Activated naive CD8-positive, alpha-beta T cell treated with anti-CD3 and anti-CD28 coated beads for 36 hours (primary cell): ENCODE measurements around the gene TTC28. TPM values are rescaled to one million over a fixed set of nuclear protein-coding genes. Genes with fewer than 3 reads are reported as not detected.

Experiments
- DNase-seq: peaks from one replicate; pipeline ENCODE4 v3.0.0; 2021
- H3K27ac Mint-ChIP-seq: one replicate; pipeline ENCODE4 v1.8.0; 2022; ENCODE audit warnings: mild to moderate bottlenecking, moderate library complexity, mixed read lengths
- H3K27me3 Mint-ChIP-seq: one replicate; pipeline ENCODE4 v1.8.0; 2022; ENCODE audit warnings: mild to moderate bottlenecking, mixed read lengths
- H3K36me3 Mint-ChIP-seq: one replicate; pipeline ENCODE4 v1.8.0; 2021; ENCODE audit warnings: mild to moderate bottlenecking, mixed read lengths
- H3K4me1 Mint-ChIP-seq: one replicate; pipeline ENCODE4 v1.8.0; 2021; ENCODE audit warnings: mixed read lengths
- H3K4me3 Mint-ChIP-seq: one replicate; pipeline ENCODE4 v1.8.0; 2022; ENCODE audit warnings: mild to moderate bottlenecking, moderate library complexity, mixed read lengths
- H3K9me3 Mint-ChIP-seq: one replicate; pipeline ENCODE4 v1.8.0; 2022; ENCODE audit warnings: mixed read lengths
- total RNA-seq, 2 experiments: library from RNA; stranded (reverse); gene quantifications; one replicate each; pipeline ENCODE4 v1.2.3, GENCODE V29; 2021

TTC28 gene
- total RNA-seq, 2 experiments from 2014 or later, result 1.0 to 1.9 TPM

GRCh38 chr22:28442711-28443525 is 236.7 kb downstream of the TTC28 start:
- Mint-ChIP-seq H3K27ac (peak overlapping the region; percentile 84), H3K27me3 (peaks cover 5% of the 10 kb centered on the region), H3K4me3 (peak overlapping the region; percentile 85), H3K4me1 (peaks cover 30% of the 10 kb centered on the region), H3K36me3 (no peaks in the 10 kb centered on the region), H3K9me3 (no peaks in the 10 kb centered on the region)
- DNase-seq, result peak; percentile 4

- H3K27me3 Mint-ChIP-seq, result peaks cover 5% of the 10 kb centered on the region
Measured at GRCh38 chr22:28442264-28442710, 237.4 kb downstream of the TTC28 start.

GRCh38 chr22:28441720-28442263 is 237.8 kb downstream of the TTC28 start:
- no peak for DNase-seq
- Mint-ChIP-seq H3K27ac (peak overlapping the region; percentile 66), H3K27me3 (peaks cover 5% of the 10 kb centered on the region), H3K4me1 (peaks cover 32% of the 10 kb centered on the region), H3K36me3 (no peaks in the 10 kb centered on the region), H3K9me3 (no peaks in the 10 kb centered on the region), H3K4me3 (peak overlapping the region; percentile 70)

More at GRCh38 chr22:28442264-28442710, 237.4 kb downstream of the TTC28 start:
- Mint-ChIP-seq H3K36me3 (no peaks in the 10 kb centered on the region), H3K4me3 (peak overlapping the region; percentile 85), H3K4me1 (peaks cover 32% of the 10 kb centered on the region), H3K27ac (peak overlapping the region; percentile 84), H3K9me3 (no peaks in the 10 kb centered on the region)
- peak; percentile 87 for DNase-seq

DNA sequence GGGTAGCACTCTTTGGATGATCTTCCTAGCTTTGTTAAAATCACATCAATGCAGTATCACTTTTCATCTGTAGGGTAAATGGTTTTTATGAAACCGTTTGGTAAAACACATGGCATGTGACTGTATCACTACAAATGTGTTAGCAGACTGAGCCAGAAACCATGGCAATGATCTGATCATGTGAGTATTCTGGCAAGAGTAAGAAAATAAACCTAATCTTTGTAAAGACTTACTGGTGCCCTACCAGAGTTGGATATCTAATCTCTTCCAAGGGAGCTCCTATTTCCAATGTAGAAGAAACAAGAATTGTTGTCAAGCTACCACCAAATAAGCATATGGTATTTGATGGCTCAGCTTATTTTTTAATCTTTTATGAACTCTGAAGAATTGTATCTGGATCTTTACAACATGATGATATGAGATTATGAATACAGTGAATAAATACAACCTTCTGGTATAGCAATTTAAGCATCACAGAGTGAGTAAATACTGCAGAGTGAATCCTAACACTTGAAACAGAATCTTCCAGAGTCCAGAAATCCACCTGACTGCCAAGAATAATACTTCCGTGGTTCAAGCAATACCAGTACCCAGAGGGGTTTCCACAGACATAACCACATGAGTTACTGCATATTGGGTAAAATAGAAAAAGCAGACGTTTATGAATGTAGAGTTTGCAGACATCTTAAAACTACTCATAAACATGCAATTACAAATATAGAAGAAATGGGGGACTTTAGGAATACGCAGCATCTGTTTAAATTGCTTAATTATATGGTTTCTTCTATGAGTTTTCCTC is 238.8 kb downstream of the TTC28 start:
- DNase-seq, result no peak
- Mint-ChIP-seq H3K9me3 (no peaks in the 10 kb centered on the region), H3K4me1 (peaks cover 32% of the 10 kb centered on the region), H3K4me3 (no peak overlapping the region), H3K36me3 (no peaks in the 10 kb centered on the region), H3K27ac (no peak overlapping the region), H3K27me3 (peaks cover 5% of the 10 kb centered on the region)

GRCh38 chr22:28438183-28438768 is 241.4 kb downstream of the TTC28 start:
- H3K4me1 Mint-ChIP-seq, result peaks cover 29% of the 10 kb centered on the region
- no peak for DNase-seq

DNA sequence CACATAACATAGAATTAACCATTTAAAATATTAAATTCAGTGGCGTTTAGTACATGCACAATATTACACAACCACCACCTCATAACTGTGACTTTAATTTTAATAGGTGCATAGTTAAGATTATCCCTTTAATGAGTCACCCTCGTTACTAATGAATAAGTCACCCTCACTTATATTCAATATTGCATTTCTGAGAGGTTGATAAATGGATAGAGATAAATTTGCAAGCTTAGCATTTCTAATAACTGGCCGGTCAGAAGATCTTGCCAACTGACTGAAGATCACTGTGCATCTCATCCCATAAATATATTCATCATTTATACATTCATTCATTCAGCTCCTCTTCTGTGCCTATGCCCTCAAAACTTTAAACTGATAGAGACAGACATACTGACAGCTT is 243.7 kb downstream of the TTC28 start:
- H3K36me3 Mint-ChIP-seq, result no peaks in the 10 kb centered on the region
- H3K27ac Mint-ChIP-seq, result no peak overlapping the region
- no peaks in the 10 kb centered on the region for H3K27me3 Mint-ChIP-seq
- no peak overlapping the region for H3K4me3 Mint-ChIP-seq
- no peak for DNase-seq
- no peaks in the 10 kb centered on the region for H3K9me3 Mint-ChIP-seq
- peaks cover 11% of the 10 kb centered on the region for H3K4me1 Mint-ChIP-seq

More at GRCh38 chr22:28438183-28438768, 241.4 kb downstream of the TTC28 start:
- Mint-ChIP-seq H3K4me3 (no peak overlapping the region), H3K9me3 (no peaks in the 10 kb centered on the region), H3K27me3 (peaks cover under 1% of the 10 kb centered on the region), H3K36me3 (no peaks in the 10 kb centered on the region), H3K27ac (no peak overlapping the region)

GRCh38 chr22:28435140-28435768 is 244.4 kb downstream of the TTC28 start:
- no peak for DNase-seq
- peaks cover 4% of the 10 kb centered on the region for H3K4me1 Mint-ChIP-seq
- H3K4me3 Mint-ChIP-seq, result no peak overlapping the region
- no peak overlapping the region for H3K27ac Mint-ChIP-seq
- H3K36me3 Mint-ChIP-seq, result no peaks in the 10 kb centered on the region
- H3K27me3 Mint-ChIP-seq, result no peaks in the 10 kb centered on the region
- no peaks in the 10 kb centered on the region for H3K9me3 Mint-ChIP-seq

DNA sequence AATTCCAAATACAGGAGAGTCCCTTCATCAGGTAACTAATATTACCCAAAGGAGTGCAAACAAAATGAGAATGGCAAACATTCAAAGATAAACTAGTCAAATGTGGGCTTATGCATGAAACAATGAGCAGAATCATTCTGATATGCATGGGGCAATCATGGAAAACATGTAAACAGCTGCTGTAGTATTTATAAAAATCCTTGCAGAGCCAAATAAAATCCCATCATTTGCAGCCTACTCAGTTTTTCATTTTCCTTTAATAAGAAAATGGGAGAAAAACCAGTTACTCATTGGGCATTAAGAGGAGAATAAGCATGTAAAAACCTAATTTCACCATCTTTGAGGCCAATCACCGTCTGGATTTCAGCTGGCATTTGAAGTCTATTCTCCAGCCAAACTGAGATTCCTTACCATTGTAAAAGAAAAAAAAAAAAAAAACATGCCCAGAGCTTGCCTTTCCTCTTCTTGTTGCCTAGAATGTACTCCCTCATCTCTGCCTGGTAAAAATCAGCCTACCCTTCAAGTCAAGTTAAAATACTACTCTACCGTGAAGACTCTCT is 249.1 kb downstream of the TTC28 start:
- Mint-ChIP-seq H3K4me3 (no peak overlapping the region), H3K9me3 (no peaks in the 10 kb centered on the region), H3K36me3 (no peaks in the 10 kb centered on the region), H3K4me1 (no peaks in the 10 kb centered on the region), H3K27me3 (no peaks in the 10 kb centered on the region), H3K27ac (no peak overlapping the region)
- no peak for DNase-seq

GRCh38 chr22:28429711-28430110 is 249.9 kb downstream of the TTC28 start:
- Mint-ChIP-seq H3K27me3 (no peaks in the 10 kb centered on the region), H3K27ac (no peak overlapping the region), H3K36me3 (no peaks in the 10 kb centered on the region), H3K4me1 (no peaks in the 10 kb centered on the region), H3K4me3 (no peak overlapping the region), H3K9me3 (no peaks in the 10 kb centered on the region)
- DNase-seq, result no peak

DNA sequence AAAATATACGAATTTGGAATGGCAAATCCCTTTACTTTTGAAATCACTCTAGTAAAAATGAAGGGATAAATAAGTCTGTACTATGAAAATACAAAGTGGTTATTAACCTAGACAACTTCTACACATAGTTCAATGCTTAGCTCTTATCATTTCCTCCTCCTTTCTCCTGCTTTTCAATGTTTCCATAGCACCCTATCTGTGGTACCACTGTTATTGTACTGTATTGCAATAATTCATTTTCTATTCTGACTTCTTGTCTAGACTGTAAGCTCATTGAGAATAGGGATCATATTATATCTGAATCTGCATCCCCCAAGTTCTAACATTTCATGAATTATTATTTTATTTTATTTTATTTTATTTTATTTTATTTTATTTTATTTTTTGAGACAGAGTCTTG is 251.4 kb downstream of the TTC28 start:
- Mint-ChIP-seq H3K9me3 (no peaks in the 10 kb centered on the region), H3K4me1 (no peaks in the 10 kb centered on the region), H3K27ac (no peak overlapping the region), H3K36me3 (no peaks in the 10 kb centered on the region), H3K4me3 (no peak overlapping the region), H3K27me3 (no peaks in the 10 kb centered on the region)
- DNase-seq, result no peak

DNA sequence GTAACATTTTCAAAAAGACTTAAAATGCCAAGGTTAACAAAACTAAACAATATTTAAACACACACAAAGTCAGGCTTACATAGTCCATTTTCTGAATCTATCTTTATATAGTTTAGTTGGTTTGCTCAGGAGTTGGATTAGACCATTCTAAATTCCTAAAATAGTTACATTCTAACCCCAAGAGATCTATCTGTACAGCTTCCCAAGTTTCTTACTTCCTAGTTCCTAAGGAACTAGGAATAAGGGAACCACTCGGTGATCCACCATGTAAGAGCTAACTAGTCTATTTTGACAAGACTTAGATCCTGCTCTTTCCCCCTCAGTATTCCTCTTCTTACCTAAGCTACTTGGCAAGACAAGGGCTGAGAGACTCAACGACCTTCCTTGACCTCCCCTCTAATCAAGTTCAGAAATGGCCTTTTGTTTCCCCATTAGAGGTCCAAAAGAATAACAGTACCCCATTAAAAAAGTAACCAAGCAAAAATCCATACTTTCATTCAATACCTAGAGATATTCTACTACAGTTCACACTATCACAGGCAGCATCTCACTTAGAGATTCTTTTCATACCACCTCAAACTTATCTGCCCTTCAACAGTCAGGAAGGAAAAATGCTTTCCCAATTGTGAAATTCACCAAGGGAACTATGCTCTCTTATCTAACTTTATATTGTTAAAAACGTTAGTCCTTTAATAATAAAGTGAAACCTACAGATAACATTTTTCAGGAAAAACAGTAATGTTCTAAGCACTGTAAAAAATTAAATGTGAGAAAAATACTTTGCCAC is 253.1 kb downstream of the TTC28 start:
- Mint-ChIP-seq H3K27ac (no peak overlapping the region), H3K36me3 (no peaks in the 10 kb centered on the region), H3K4me1 (no peaks in the 10 kb centered on the region), H3K27me3 (no peaks in the 10 kb centered on the region), H3K4me3 (no peak overlapping the region), H3K9me3 (no peaks in the 10 kb centered on the region)
- no peak for DNase-seq

DNA sequence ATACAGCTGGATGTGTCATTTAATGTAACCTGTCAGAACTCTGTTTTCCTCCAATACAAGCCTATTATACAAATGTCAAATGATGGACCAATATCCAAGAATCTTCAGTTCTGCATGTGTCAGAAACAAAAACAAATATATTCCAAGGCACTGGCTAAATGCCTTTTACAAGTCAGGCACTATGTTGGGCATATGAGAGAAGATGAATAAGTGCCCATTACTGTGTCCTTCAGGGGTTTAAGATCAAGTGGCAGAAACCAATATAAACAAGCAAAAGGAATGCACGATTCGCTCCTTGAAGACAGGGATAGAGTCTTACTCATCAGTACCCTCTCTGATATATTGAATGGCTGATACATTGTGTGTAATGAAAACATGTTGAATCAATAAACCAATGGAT is 254.4 kb downstream of the TTC28 start:
- Mint-ChIP-seq H3K27ac (no peak overlapping the region), H3K4me1 (no peaks in the 10 kb centered on the region), H3K9me3 (no peaks in the 10 kb centered on the region), H3K4me3 (no peak overlapping the region), H3K27me3 (no peaks in the 10 kb centered on the region), H3K36me3 (no peaks in the 10 kb centered on the region)
- no peak for DNase-seq

GRCh38 chr22:28424427-28425080 is 255.1 kb downstream of the TTC28 start:
- no peak overlapping the region for H3K4me3 Mint-ChIP-seq
- H3K9me3 Mint-ChIP-seq, result no peaks in the 10 kb centered on the region
- no peak for DNase-seq
- peaks cover 2% of the 10 kb centered on the region for H3K4me1 Mint-ChIP-seq
- H3K27ac Mint-ChIP-seq, result no peak overlapping the region
- no peaks in the 10 kb centered on the region for H3K36me3 Mint-ChIP-seq
- H3K27me3 Mint-ChIP-seq, result peaks cover 4% of the 10 kb centered on the region
